Measurements from ENCODE around the gene IQCH.
"Not testable (repeated sequence)": the region's sequence is repeated elsewhere in the genome, so short reads cannot be mapped to it uniquely, and the experiment has no call there.

The IQCH gene

DNA sequence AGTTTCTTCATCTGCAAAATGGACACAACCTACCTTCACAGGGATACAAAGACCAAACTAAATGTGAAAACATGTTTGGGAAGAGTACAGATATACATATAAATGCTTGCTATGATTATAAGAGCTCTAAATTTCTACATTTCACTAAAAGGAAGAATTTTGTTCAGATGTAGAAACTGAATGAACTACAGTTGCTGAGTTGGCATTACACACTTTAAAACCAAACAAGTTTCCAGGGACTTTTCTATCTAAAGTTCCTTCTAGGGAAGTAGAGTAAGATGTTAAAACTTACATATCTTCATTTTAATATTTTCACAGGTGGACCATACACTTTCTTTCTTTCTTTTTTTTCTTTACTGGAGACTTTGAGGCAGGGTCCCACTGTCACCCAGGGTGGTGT, 4.8 kb upstream of the IQCH start:
- H3K36me3 ChIP-seq: peaks cover 12% of the 10 kb centered on the region
- no peak for DNase-seq
- no peak overlapping the region for H3K27ac ChIP-seq
- H3K9me3 ChIP-seq (ENCODE audit: severe bottlenecking): no peaks in the 10 kb centered on the region
- no peak overlapping the region for H3K4me3 ChIP-seq (ENCODE audit: low read depth, low read length)
- TF ChIP-seq, protein P1, sequence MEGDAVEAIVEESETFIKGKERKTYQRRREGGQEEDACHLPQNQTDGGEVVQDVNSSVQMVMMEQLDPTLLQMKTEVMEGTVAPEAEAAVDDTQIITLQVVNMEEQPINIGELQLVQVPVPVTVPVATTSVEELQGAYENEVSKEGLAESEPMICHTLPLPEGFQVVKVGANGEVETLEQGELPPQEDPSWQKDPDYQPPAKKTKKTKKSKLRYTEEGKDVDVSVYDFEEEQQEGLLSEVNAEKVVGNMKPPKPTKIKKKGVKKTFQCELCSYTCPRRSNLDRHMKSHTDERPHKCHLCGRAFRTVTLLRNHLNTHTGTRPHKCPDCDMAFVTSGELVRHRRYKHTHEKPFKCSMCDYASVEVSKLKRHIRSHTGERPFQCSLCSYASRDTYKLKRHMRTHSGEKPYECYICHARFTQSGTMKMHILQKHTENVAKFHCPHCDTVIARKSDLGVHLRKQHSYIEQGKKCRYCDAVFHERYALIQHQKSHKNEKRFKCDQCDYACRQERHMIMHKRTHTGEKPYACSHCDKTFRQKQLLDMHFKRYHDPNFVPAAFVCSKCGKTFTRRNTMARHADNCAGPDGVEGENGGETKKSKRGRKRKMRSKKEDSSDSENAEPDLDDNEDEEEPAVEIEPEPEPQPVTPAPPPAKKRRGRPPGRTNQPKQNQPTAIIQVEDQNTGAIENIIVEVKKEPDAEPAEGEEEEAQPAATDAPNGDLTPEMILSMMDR (IDR thresholded peaks at IDR 0.05; ENCODE audit: low read depth, low read length): no peak
- H3K27me3 ChIP-seq (ENCODE audit: insufficient read depth, low read depth, severe bottlenecking): no peaks in the 10 kb centered on the region

DNA sequence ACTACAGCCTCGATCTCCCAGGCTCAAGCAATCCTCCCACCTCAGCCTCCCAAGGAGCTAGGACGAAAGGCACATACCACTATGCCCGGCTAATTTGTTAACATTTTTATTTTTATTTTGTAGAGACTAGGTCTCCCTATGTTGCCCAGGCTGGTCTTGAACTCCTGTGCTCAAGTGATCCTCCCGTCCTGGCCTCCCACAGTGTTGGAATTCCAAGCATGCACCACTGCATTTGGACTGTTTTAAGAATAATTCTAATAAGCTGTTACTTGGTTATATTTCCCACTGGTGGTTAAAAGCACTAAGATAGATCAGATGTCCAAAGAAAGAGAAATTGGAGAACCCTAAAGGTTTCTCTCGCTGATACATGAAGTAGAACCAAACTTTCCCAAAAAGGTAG, 3.3 kb upstream of the IQCH start:
- no peak for DNase-seq
- H3K27ac ChIP-seq: no peak overlapping the region
- TF ChIP-seq, protein P1 (IDR thresholded peaks at IDR 0.05; ENCODE audit: low read depth, low read length): no peak
- peaks cover 12% of the 10 kb centered on the region for H3K36me3 ChIP-seq
- no peak overlapping the region for H3K4me3 ChIP-seq (ENCODE audit: low read depth, low read length)
- no peaks in the 10 kb centered on the region for H3K9me3 ChIP-seq (ENCODE audit: severe bottlenecking)
- H3K27me3 ChIP-seq (ENCODE audit: insufficient read depth, low read depth, severe bottlenecking): no peaks in the 10 kb centered on the region

DNA sequence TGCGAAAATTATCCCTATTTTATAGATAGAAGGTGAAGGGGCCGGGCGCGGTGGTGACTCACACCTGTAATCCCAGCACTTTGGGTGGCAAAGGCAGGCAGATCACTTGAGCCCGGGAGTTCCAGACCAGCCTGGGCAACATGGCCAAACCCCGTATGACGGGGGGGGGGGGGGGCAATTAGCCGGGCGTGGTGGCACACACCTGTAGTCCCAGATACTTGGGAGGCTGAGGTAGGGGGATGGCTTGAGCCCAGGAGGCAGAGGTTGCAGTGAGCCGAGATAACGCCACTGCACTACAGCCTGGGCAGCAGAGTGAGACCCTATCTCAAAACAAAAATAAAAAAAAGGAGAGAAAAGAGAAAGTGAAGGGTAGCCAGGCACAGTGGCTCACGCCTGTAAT, 1.5 kb upstream of the IQCH start:
- TF ChIP-seq, protein P1 (IDR thresholded peaks at IDR 0.05; ENCODE audit: low read depth, low read length): no peak
- H3K9me3 ChIP-seq (ENCODE audit: severe bottlenecking): no peaks in the 10 kb centered on the region
- peaks cover 7% of the 10 kb centered on the region for H3K36me3 ChIP-seq
- H3K27me3 ChIP-seq (ENCODE audit: insufficient read depth, low read depth, severe bottlenecking): no peaks in the 10 kb centered on the region
- no peak for DNase-seq
- H3K27ac ChIP-seq: no peak overlapping the region
- H3K4me3 ChIP-seq (ENCODE audit: low read depth, low read length): no peak overlapping the region

DNA sequence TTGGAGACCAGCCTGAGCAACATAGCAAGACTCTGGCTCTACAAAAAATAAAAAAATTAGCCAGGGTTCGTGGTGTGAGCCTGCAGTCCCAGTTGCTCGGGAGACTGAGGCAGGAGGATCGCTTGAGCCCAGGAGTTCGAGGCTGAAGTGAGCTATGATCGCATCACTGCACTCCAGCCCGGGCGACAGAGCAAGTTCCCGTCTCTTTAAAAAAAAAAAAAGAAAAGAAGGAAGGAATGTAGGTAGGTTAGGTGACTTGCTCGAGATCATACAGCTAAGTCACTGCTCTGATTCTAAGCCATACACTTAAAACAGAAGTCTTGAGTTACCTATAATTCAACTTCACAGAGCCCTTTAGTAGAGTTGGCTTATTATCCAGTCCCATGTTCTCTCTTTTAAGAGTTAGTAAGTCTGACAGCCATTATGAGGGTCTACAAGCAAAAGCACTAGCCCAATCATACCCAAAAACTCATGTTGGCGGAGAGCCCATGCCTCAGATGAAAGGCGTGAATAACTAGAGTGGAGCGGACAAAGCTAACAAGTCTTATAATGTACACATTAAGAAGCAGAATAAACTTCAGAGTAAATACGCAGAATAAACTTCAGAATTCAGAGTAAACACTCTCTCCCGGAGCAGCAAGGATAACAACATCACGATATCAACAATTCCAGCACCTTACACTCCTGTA, 893 bp upstream of the IQCH start:
- H3K36me3 ChIP-seq: peaks cover 7% of the 10 kb centered on the region; the same call in 1 of the 2 replicates
- TF ChIP-seq, protein P1 (IDR thresholded peaks at IDR 0.05; ENCODE audit: low read depth, low read length): no peak
- no peak for DNase-seq
- H3K4me3 ChIP-seq (ENCODE audit: low read depth, low read length): peak overlapping the region; percentile 84
- no peaks in the 10 kb centered on the region for H3K27me3 ChIP-seq (ENCODE audit: insufficient read depth, low read depth, severe bottlenecking)
- H3K9me3 ChIP-seq (ENCODE audit: severe bottlenecking): no peaks in the 10 kb centered on the region
- H3K27ac ChIP-seq: peak overlapping the region; percentile 93

DNA sequence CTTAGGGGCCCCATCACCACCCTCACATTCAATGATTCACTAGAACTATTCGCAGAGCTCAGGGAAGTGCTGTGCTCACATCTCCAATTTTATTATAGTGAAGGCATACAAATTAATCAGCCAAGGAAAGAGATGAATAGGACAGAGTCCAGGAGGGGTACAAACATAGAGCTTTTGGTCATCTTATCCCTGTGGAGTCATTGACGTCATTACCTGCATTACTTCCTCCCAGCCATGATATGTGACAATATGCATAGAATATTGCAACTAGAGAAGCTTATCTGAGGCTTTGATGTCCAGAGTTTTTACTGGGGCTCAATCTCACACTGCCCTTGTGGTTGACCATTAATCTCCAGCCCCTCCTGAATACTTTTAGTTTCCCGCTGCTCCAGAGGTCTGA, 1.5 kb downstream of the IQCH start:
- Histone ChIP-seq H3K4me3 (ENCODE audit: low read depth, low read length) (no peak overlapping the region), H3K27me3 (ENCODE audit: insufficient read depth, low read depth, severe bottlenecking) (no peaks in the 10 kb centered on the region), H3K36me3 (peaks cover 5% of the 10 kb centered on the region; the same call in 1 of the 2 replicates), H3K27ac (no peak overlapping the region), H3K9me3 (ENCODE audit: severe bottlenecking) (no peaks in the 10 kb centered on the region)
- TF ChIP-seq, protein P1 (IDR thresholded peaks at IDR 0.05; ENCODE audit: low read depth, low read length): no peak
- DNase-seq: no peak

DNA sequence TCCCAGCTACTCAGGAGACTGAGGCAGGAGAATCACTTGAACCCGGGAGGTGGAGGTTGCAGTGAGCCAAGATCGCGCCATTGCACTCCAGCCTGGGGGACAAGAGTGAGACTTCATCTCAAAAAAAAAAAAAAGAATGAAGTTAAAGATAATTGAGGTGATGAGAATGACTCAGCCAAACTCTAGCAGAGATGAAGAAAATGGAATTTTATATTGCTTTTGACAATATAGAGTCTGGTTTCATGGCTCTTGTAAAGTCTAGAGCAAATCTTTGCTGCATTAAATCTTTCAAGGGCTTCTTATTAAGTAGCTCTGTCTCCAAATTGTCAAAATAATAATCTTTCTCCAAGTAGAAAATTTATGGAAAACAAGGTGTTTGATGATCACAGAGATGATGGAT, 3.8 kb downstream of the IQCH start:
- H3K27ac ChIP-seq; H3K9me3 ChIP-seq (ENCODE audit: severe bottlenecking); H3K4me3 ChIP-seq (ENCODE audit: low read depth, low read length); H3K36me3 ChIP-seq; H3K27me3 ChIP-seq (ENCODE audit: insufficient read depth, low read depth, severe bottlenecking); DNase-seq: not testable (repeated sequence)
